ENCODE measurements around the gene SCAPER. TPM values are rescaled to one million over a fixed set of nuclear protein-coding genes. Genes with fewer than 3 reads are reported as not detected.

The SCAPER gene
- total RNA-seq, 1 donor from 2014 or later: 56.9 TPM

- H3K9ac ChIP-seq (ENCODE audit: low read depth in 1 of 3, low read length in 3 of 3): no peak overlapping the region
- no peaks in the 10 kb centered on the region for H3K4me1 ChIP-seq (ENCODE audit: control insufficient read depth in 3 of 3, insufficient read depth in 3 of 3, low read length in 3 of 3)
- H3K9me3 ChIP-seq (ENCODE audit: control insufficient read depth in 3 of 3, low read length in 3 of 3): no peaks in the 10 kb centered on the region
- H3K27ac ChIP-seq (ENCODE audit: low read depth, low read length): no peak overlapping the region
- H3K27me3 ChIP-seq (ENCODE audit: control insufficient read depth in 3 of 3, insufficient read depth in 3 of 3, low read length in 3 of 3): no peaks in the 10 kb centered on the region
- H3K36me3 ChIP-seq (ENCODE audit: control insufficient read depth in 3 of 3, insufficient read depth in 3 of 3, low read length in 3 of 3): peaks cover 0 to 4% (median 0%) of the 10 kb centered on the region in 3 donors
- no peak overlapping the region for H3K4me3 ChIP-seq (ENCODE audit: low read length in 3 of 3)
These were observed 522.0 kb downstream of the SCAPER start for GRCh38 chr15:76382987-76383728.

DNA sequence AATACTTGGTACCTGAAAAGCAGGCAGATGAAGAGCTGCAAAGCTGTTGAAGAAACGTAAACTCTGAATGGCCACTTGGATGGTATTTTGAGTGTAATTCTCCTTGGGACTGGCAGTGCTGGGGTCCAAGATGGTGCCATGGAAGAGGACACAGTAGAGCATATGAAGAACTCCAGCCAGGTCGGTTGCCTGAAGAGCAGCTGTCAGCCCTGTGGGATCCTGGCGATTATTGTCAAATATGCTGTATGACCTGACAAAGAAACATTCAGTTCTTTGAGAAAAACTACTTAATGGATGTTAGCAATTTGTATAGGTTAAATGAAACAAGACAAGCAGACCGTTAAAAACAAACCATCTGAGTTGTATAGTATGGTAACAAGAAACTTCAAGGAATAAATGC lies 523.8 kb downstream of the SCAPER start:
- Histone ChIP-seq H3K36me3 (ENCODE audit: control insufficient read depth in 3 of 3, insufficient read depth in 3 of 3, low read length in 3 of 3) (peaks cover 0 to 4% (median 0%) of the 10 kb centered on the region in 3 donors), H3K27ac (ENCODE audit: low read depth, low read length) (no peak overlapping the region), H3K4me3 (ENCODE audit: low read length in 3 of 3) (no peak overlapping the region), H3K9ac (ENCODE audit: low read depth in 1 of 3, low read length in 3 of 3) (no peak overlapping the region), H3K27me3 (ENCODE audit: control insufficient read depth in 3 of 3, insufficient read depth in 3 of 3, low read length in 3 of 3) (no peaks in the 10 kb centered on the region), H3K4me1 (ENCODE audit: control insufficient read depth in 3 of 3, insufficient read depth in 3 of 3, low read length in 3 of 3) (no peaks in the 10 kb centered on the region), H3K9me3 (ENCODE audit: control insufficient read depth in 3 of 3, low read length in 3 of 3) (no peaks in the 10 kb centered on the region)

- no peaks in the 10 kb centered on the region for H3K27me3 ChIP-seq (ENCODE audit: control insufficient read depth in 3 of 3, insufficient read depth in 3 of 3, low read length in 3 of 3)
- no peaks in the 10 kb centered on the region for H3K4me1 ChIP-seq (ENCODE audit: control insufficient read depth in 3 of 3, insufficient read depth in 3 of 3, low read length in 3 of 3)
- H3K4me3 ChIP-seq (ENCODE audit: low read length in 3 of 3): no peak overlapping the region
- H3K9ac ChIP-seq (ENCODE audit: low read depth in 1 of 3, low read length in 3 of 3): no peak overlapping the region
- peaks cover 0 to 4% (median 3%) of the 10 kb centered on the region in 3 donors for H3K36me3 ChIP-seq (ENCODE audit: control insufficient read depth in 3 of 3, insufficient read depth in 3 of 3, low read length in 3 of 3)
- H3K9me3 ChIP-seq (ENCODE audit: control insufficient read depth in 3 of 3, low read length in 3 of 3): no peaks in the 10 kb centered on the region
- no peak overlapping the region for H3K27ac ChIP-seq (ENCODE audit: low read depth, low read length)
These were observed 524.9 kb downstream of the SCAPER start for GRCh38 chr15:76380249-76380648.

GRCh38 chr15:76378691-76379090 lies 526.4 kb downstream of the SCAPER start:
- Histone ChIP-seq H3K4me3 (ENCODE audit: low read length in 3 of 3) (no peak overlapping the region), H3K27ac (ENCODE audit: low read depth, low read length) (no peak overlapping the region), H3K4me1 (ENCODE audit: control insufficient read depth in 3 of 3, insufficient read depth in 3 of 3, low read length in 3 of 3) (no peaks in the 10 kb centered on the region), H3K9me3 (ENCODE audit: control insufficient read depth in 3 of 3, low read length in 3 of 3) (no peaks in the 10 kb centered on the region), H3K9ac (ENCODE audit: low read depth in 1 of 3, low read length in 3 of 3) (no peak overlapping the region), H3K36me3 (ENCODE audit: control insufficient read depth in 3 of 3, insufficient read depth in 3 of 3, low read length in 3 of 3) (peaks cover 0 to 4% (median 3%) of the 10 kb centered on the region in 3 donors), H3K27me3 (ENCODE audit: control insufficient read depth in 3 of 3, insufficient read depth in 3 of 3, low read length in 3 of 3) (no peaks in the 10 kb centered on the region)

DNA sequence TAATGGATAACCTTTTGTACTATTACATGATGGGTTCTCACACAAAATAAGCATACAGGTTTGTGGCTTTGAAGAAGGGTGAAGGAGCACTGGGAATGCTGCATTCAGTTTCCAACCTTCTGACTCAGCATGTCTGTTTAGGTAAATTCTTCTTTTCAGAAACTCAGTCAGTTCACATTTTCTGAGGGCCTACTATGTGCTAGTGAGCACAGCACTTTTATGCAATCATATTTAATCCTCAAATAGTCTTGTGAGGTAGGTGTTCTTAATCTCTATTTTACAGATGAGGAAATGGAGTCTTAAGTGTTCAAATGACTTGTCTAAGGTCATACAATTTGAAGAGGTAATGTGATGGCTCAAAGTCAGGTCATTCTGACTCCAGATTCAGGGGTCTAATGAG lies 527.4 kb downstream of the SCAPER start:
- H3K27me3 ChIP-seq (ENCODE audit: control insufficient read depth in 3 of 3, insufficient read depth in 3 of 3, low read length in 3 of 3): no peaks in the 10 kb centered on the region
- peaks cover 0 to 9% (median 7%) of the 10 kb centered on the region in 3 donors for H3K36me3 ChIP-seq (ENCODE audit: control insufficient read depth in 3 of 3, insufficient read depth in 3 of 3, low read length in 3 of 3)
- H3K9ac ChIP-seq (ENCODE audit: low read depth in 1 of 3, low read length in 3 of 3): no peak overlapping the region
- H3K27ac ChIP-seq (ENCODE audit: low read depth, low read length): no peak overlapping the region
- no peak overlapping the region for H3K4me3 ChIP-seq (ENCODE audit: low read length in 3 of 3)
- no peaks in the 10 kb centered on the region for H3K4me1 ChIP-seq (ENCODE audit: control insufficient read depth in 3 of 3, insufficient read depth in 3 of 3, low read length in 3 of 3)
- H3K9me3 ChIP-seq (ENCODE audit: control insufficient read depth in 3 of 3, low read length in 3 of 3): no peaks in the 10 kb centered on the region

- no peak overlapping the region for H3K4me3 ChIP-seq (ENCODE audit: low read length in 3 of 3)
- no peaks in the 10 kb centered on the region for H3K27me3 ChIP-seq (ENCODE audit: control insufficient read depth in 3 of 3, insufficient read depth in 3 of 3, low read length in 3 of 3)
- H3K9ac ChIP-seq (ENCODE audit: low read depth in 1 of 3, low read length in 3 of 3): no peak overlapping the region
- no peak overlapping the region for H3K27ac ChIP-seq (ENCODE audit: low read depth, low read length)
- no peaks in the 10 kb centered on the region for H3K4me1 ChIP-seq (ENCODE audit: control insufficient read depth in 3 of 3, insufficient read depth in 3 of 3, low read length in 3 of 3)
- H3K36me3 ChIP-seq (ENCODE audit: control insufficient read depth in 3 of 3, insufficient read depth in 3 of 3, low read length in 3 of 3): peaks cover 0 to 9% (median 7%) of the 10 kb centered on the region in 3 donors
- no peaks in the 10 kb centered on the region for H3K9me3 ChIP-seq (ENCODE audit: control insufficient read depth in 3 of 3, low read length in 3 of 3)
These were observed 527.9 kb downstream of the SCAPER start for GRCh38 chr15:76377217-76377616.

DNA sequence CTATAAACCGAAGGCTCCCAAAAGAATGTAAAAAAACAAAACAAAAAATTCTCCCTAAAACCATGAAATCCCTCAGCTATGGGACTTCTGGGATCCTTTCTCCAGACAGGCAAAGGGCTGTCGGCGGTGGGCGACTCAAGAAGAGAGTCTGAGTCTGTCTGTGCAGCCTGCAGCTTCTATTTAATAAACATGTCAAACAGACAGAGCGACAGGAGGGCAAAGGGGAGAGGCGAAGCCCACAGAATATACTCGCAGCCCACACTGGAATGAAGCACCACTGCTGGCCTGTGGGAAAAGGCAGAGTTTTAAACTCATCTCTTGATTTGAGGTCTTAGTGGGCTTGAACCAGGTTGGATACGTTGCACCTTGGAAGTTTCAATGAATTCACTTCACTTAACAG lies 528.3 kb downstream of the SCAPER start:
- H3K27ac ChIP-seq (ENCODE audit: low read depth, low read length): no peak overlapping the region
- H3K27me3 ChIP-seq (ENCODE audit: control insufficient read depth in 3 of 3, insufficient read depth in 3 of 3, low read length in 3 of 3): no peaks in the 10 kb centered on the region
- H3K4me1 ChIP-seq (ENCODE audit: control insufficient read depth in 3 of 3, insufficient read depth in 3 of 3, low read length in 3 of 3): no peaks in the 10 kb centered on the region
- H3K9me3 ChIP-seq (ENCODE audit: control insufficient read depth in 3 of 3, low read length in 3 of 3): no peaks in the 10 kb centered on the region
- H3K36me3 ChIP-seq (ENCODE audit: control insufficient read depth in 3 of 3, insufficient read depth in 3 of 3, low read length in 3 of 3): peaks cover 0 to 10% (median 9%) of the 10 kb centered on the region in 3 donors
- H3K9ac ChIP-seq (ENCODE audit: low read depth in 1 of 3, low read length in 3 of 3): no peak overlapping the region
- no peak overlapping the region for H3K4me3 ChIP-seq (ENCODE audit: low read length in 3 of 3)

DNA sequence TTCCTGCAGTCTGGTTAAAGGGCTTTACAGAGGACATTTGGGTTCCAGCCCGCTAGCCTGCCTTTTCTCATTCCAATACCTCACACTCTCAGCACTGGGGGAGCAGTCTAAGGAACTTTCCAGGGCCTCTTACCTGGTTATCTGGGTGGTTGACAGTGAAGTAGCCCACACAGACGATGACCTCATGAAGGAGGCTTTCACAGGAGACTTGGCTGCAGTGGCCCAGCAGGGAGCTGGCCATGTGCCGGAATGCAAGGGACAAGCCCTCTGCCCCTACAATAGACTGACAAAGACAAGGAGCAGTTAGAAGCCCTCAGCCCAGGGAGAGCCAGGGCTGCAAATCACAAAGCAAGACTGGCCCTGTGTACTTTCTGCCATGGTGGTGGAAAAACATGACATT lies 529.1 kb downstream of the SCAPER start:
- Histone ChIP-seq H3K4me3 (ENCODE audit: low read length in 3 of 3) (no peak overlapping the region), H3K4me1 (ENCODE audit: control insufficient read depth in 3 of 3, insufficient read depth in 3 of 3, low read length in 3 of 3) (no peaks in the 10 kb centered on the region), H3K36me3 (ENCODE audit: control insufficient read depth in 3 of 3, insufficient read depth in 3 of 3, low read length in 3 of 3) (peaks cover 0 to 10% (median 9%) of the 10 kb centered on the region in 3 donors), H3K27ac (ENCODE audit: low read depth, low read length) (no peak overlapping the region), H3K9ac (ENCODE audit: low read depth in 1 of 3, low read length in 3 of 3) (no peak overlapping the region), H3K9me3 (ENCODE audit: control insufficient read depth in 3 of 3, low read length in 3 of 3) (no peaks in the 10 kb centered on the region), H3K27me3 (ENCODE audit: control insufficient read depth in 3 of 3, insufficient read depth in 3 of 3, low read length in 3 of 3) (no peaks in the 10 kb centered on the region)

DNA sequence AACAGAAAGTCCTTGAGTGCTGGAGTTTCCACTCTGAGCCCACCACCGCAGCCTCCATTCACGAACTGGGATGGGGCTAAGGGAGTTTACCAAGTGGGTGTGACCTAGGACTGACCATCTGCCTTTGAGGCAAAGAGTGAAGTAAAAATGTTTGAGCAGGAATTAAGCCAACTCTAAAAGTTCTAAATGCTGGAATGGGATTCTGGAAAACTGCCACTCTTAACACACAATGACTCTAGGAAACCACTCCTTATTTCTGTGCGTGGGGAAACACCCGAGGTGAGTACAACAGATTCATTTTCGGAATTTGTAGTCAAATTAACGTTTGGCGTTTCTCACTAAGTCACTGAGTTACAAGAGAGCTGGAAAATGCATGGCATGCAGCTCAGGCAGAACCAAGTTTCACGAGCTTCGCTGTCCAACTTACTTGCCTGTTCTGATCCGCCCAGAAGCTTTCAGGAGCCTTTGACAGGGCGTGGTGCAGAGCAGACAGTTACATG lies 537.0 kb downstream of the SCAPER start:
- H3K27me3 ChIP-seq (ENCODE audit: control insufficient read depth in 3 of 3, insufficient read depth in 3 of 3, low read length in 3 of 3): no peaks in the 10 kb centered on the region
- peaks cover 0 to 6% (median 0%) of the 10 kb centered on the region in 3 donors for H3K4me1 ChIP-seq (ENCODE audit: control insufficient read depth in 3 of 3, insufficient read depth in 3 of 3, low read length in 3 of 3)
- no peak overlapping the region for H3K27ac ChIP-seq (ENCODE audit: low read depth, low read length)
- H3K9me3 ChIP-seq (ENCODE audit: control insufficient read depth in 3 of 3, low read length in 3 of 3): no peaks in the 10 kb centered on the region
- H3K36me3 ChIP-seq (ENCODE audit: control insufficient read depth in 3 of 3, insufficient read depth in 3 of 3, low read length in 3 of 3): peaks cover 0 to 3% (median 0%) of the 10 kb centered on the region in 3 donors
- no peak overlapping the region for H3K4me3 ChIP-seq (ENCODE audit: low read length in 3 of 3)
- H3K9ac ChIP-seq (ENCODE audit: low read depth in 1 of 3, low read length in 3 of 3): no peak overlapping the region

DNA sequence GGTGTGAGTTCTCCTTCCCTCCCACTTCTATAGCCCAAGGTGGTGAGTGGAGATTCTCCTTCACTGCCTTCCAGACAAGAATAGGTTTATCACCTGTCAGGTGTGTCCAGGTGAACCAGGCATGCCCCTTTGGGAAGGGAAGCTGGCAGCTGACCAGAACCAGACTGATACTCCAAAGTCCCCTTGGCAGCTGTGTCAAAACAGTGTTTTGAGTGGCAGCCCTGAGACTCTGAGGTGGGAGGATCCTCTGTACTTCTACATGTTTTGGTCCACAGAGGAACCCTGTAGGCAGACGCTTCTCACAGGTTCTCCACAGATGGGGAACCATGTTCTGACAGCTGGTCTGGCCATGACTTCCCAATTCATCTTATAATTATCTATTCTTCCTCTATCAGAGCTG lies 538.4 kb downstream of the SCAPER start:
- no peak overlapping the region for H3K4me3 ChIP-seq (ENCODE audit: low read length in 3 of 3)
- H3K27ac ChIP-seq (ENCODE audit: low read depth, low read length): no peak overlapping the region
- H3K36me3 ChIP-seq (ENCODE audit: control insufficient read depth in 3 of 3, insufficient read depth in 3 of 3, low read length in 3 of 3): no peaks in the 10 kb centered on the region
- H3K9ac ChIP-seq (ENCODE audit: low read depth in 1 of 3, low read length in 3 of 3): no peak overlapping the region
- H3K4me1 ChIP-seq (ENCODE audit: control insufficient read depth in 3 of 3, insufficient read depth in 3 of 3, low read length in 3 of 3): peaks cover 0 to 6% (median 0%) of the 10 kb centered on the region in 3 donors
- H3K9me3 ChIP-seq (ENCODE audit: control insufficient read depth in 3 of 3, low read length in 3 of 3): no peaks in the 10 kb centered on the region
- no peaks in the 10 kb centered on the region for H3K27me3 ChIP-seq (ENCODE audit: control insufficient read depth in 3 of 3, insufficient read depth in 3 of 3, low read length in 3 of 3)
